ENCODE measurements around the gene CPM. TPM values are rescaled to one million over a fixed set of nuclear protein-coding genes. Genes with fewer than 3 reads are reported as not detected.

Gene CPM
- total and polyA plus RNA-seq, 8 donors, result 5.7 to 103 (median 45.8) TPM

DNA sequence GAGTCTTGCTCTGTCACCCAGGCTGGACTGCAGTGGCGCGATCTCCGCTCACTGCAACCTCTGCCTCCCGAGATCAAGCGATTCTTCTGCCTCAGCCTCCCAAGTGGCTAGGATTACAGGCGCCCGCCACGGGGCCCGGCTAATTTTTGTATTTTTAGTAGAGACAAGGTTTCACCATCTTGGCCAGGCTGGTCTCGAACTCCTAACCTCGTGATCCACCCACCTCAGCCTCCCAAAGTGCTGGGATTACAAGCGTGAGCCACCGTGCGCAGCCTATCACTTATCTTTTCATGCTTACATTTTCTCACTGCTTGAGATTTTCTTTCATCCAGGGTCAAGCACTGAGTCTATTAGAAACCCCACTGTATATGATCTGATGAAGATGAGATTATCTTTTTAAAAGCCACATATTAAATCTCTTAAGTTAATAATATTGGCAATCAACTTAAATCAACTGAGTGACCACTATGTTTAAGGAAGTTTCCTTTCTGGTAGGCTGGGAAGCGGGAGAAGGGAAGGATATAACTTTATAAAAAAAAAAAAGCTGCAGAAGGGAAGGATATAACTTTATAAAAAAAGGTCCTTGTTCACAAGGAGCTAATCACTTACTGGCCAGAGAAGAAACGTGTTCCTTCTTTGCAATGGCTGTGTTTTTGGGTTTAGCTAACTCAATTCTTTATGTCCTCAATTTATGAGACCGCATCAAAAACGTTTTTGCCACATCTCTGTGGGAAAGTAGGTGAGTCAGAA lies 126.3 kb downstream of the CPM start:
- WGBS, 5 donors, result 74 to 83% (median 77%) methylated on average over 18 of the region's 18 CpGs
- peak overlapping the region; percentile 62 to 99 (median 86) for H3K4me3 ChIP-seq
- intact Hi-C loops (cut with DNase I; ENCODE audit: low total_unique reads), result loop anchor here (10.0 kb wide), 1 partner anchor 62 kb away; the partner anchor contains the start of gene SLC35E3

DNA sequence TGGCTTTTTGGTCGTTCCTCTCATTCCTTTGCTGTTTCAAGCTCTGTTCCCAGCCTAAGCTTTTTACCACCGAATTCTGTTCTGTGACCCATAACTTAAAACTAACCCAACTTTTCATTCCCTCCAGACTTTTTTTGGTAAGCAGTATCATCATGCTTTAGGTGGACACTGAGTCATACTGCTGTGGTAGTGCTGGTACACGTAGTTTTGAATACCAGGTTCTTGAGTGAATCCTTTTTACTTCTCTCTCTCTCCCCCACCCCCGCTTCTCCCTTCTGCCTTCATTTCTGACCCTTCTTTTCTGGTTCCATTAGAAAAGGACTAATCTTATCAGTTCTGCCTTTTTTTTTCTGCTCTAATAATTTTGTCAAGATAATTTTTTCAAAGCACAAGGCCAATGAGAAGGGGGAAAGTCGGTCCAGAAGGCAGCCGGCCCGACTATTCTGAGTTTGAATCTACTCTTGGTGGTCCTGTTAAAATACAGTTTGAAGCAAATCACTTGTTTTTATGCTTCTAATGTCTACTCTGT lies 127.3 kb downstream of the CPM start:
- TF ChIP-seq POLR2A (IDR thresholded peaks at IDR 0.05) (no peak), EP300 (IDR thresholded peaks at IDR 0.05) (no peak), POLR2AphosphoS5 (IDR thresholded peaks at IDR 0.05) (no peak)
- TF ChIP-seq, protein P1, sequence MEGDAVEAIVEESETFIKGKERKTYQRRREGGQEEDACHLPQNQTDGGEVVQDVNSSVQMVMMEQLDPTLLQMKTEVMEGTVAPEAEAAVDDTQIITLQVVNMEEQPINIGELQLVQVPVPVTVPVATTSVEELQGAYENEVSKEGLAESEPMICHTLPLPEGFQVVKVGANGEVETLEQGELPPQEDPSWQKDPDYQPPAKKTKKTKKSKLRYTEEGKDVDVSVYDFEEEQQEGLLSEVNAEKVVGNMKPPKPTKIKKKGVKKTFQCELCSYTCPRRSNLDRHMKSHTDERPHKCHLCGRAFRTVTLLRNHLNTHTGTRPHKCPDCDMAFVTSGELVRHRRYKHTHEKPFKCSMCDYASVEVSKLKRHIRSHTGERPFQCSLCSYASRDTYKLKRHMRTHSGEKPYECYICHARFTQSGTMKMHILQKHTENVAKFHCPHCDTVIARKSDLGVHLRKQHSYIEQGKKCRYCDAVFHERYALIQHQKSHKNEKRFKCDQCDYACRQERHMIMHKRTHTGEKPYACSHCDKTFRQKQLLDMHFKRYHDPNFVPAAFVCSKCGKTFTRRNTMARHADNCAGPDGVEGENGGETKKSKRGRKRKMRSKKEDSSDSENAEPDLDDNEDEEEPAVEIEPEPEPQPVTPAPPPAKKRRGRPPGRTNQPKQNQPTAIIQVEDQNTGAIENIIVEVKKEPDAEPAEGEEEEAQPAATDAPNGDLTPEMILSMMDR (IDR thresholded peaks at IDR 0.05), result no peak
- WGBS, 5 donors, result 40 to 67% (median 66%) methylated on average over 7 of the region's 7 CpGs
- intact Hi-C loops (cut with DNase I; ENCODE audit: low total_unique reads), result loop anchor here (10.0 kb wide), 1 partner anchor 61 kb away; the partner anchor contains the start of gene SLC35E3
- peaks cover 10 to 14% (median 11%) of the 10 kb centered on the region in 4 donors for H3K36me3 ChIP-seq
- peaks cover 13 to 52% (median 29%) of the 10 kb centered on the region in 4 donors for H3K4me1 ChIP-seq
- H3K4me3 ChIP-seq, result no peak overlapping the region
- no peak overlapping the region for H3K27ac ChIP-seq
- no peaks in the 10 kb centered on the region for H3K27me3 ChIP-seq
- no peaks in the 10 kb centered on the region for H3K9me3 ChIP-seq
- DNase-seq, result no peak

More for the DNA sequence above, 126.3 kb downstream of the CPM start:
- Histone ChIP-seq H3K4me1 (peaks cover 9 to 54% (median 38%) of the 10 kb centered on the region in 4 donors), H3K27ac (peak overlapping the region in 4 of 5 donors; percentile 98 to 100 (median 100)), H3K36me3 (peaks cover 10 to 21% (median 19%) of the 10 kb centered on the region in 4 donors), H3K9me3 (no peaks in the 10 kb centered on the region), H3K27me3 (no peaks in the 10 kb centered on the region)
- TF ChIP-seq, protein P1 (IDR thresholded peaks at IDR 0.05), result no peak
- TF ChIP-seq EP300 (IDR thresholded peaks at IDR 0.05) (no peak), POLR2A (IDR thresholded peaks at IDR 0.05) (no peak), POLR2AphosphoS5 (IDR thresholded peaks at IDR 0.05) (no peak)
- peak in 1 of 2 donors; percentile 14 for DNase-seq

DNA sequence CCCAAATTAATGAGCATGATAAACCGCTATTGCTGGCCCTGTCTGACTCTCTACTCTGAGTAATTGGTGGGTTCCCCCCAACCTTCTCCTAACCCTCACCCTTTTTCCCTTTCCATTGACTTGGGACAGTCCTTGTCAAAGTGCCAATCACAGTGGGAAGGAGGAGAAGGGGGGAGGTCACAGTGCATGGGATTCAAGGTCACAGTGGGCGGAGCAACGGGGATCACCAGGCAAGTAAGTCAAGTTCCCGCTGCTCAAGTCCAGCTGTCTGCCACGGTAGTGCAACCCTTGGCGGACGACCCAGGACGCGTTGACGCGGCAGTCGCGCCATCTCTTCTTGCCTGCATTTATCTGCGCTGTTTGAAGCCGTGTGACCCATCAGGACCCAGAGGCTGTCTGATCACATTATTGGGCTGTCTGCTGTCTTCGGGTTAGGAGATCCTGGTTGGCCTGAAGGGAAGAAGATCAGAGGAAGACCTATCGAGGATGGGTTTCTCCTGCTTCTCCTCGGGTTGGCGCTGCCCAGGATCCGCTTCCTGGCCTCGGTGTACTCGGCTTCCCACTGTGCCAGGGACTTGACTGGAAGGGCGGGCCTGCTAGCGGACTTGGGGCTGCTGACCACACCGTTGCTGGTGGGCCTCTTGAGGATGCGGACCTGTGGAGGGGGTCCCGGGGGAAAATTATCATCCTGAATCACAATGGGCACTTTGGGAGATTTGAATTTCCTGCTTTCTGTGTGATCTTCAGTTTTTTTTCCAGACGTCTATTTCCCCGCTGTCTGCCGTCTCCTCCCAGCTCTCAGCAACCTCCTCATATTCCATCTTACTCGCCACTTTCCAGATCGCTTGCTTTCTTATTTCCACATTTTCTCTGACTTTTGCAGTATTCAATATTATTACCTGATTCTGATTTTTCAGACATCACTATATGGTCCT lies 128.0 kb downstream of the CPM start:
- intact Hi-C loops (cut with DNase I; ENCODE audit: low total_unique reads), result loop anchor here (10.0 kb wide), 1 partner anchor 60 kb away; the partner anchor contains the start of gene SLC35E3
- Histone ChIP-seq H3K27me3 (no peaks in the 10 kb centered on the region), H3K4me3 (no peak overlapping the region), H3K36me3 (peaks cover 3 to 7% (median 4%) of the 10 kb centered on the region in 4 donors), H3K27ac (peak overlapping the region in 2 of 5 donors; percentile 33 to 65), H3K4me1 (peaks cover 13 to 48% (median 23%) of the 10 kb centered on the region in 4 donors), H3K9me3 (no peaks in the 10 kb centered on the region)
- 81 to 89% (median 86%) methylated on average over 30 to 32 of the region's 32 CpGs for WGBS, 5 donors
- TF ChIP-seq EP300 (IDR thresholded peaks at IDR 0.05) (no peak), POLR2AphosphoS5 (IDR thresholded peaks at IDR 0.05) (no peak), POLR2A (IDR thresholded peaks at IDR 0.05) (no peak)
- TF ChIP-seq, protein P1 (IDR thresholded peaks at IDR 0.05), result no peak
- peak in 1 of 2 donors; percentile 38 for DNase-seq
